ENCODE data around the gene RELB.

DNA sequence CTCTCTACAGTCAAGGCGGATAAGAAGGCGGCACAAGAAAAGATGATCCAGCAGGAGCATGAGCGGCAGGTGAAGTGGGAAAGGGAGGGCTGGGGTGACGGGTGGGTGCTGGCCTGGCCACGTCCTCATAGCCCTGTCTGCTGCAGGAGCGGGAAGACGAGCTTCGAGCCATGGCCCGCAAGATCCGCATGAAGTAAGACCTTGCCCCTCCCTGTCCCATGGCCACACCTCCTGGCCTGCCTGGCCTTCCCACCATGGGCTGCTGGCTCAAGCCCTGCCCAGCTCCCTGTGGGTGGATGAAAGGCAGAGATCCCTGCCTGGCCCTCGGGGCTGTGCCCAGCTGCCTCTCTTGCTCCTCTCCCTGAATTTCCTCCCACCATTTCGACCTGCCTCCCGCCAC, 67.8 kb downstream of the RELB start:
- TF ChIP-seq MXI1 (IDR thresholded peaks at IDR 0.05; ENCODE audit: borderline replicate concordance, low read depth, low read length) (no peak), POLR2A (IDR thresholded peaks at IDR 0.05; ENCODE audit: low read depth, low read length) (no peak), RFX5 (IDR thresholded peaks at IDR 0.05; ENCODE audit: low read depth, low read length) (no peak), CEBPB (IDR thresholded peaks at IDR 0.05; ENCODE audit: low read depth, low read length) (no peak), MAZ (IDR thresholded peaks at IDR 0.05; ENCODE audit: borderline replicate concordance, low read depth, low read length) (no peak), SMC3 (IDR thresholded peaks at IDR 0.05; ENCODE audit: low read depth, low read length) (no peak), NFE2L2 (IDR thresholded peaks at IDR 0.05; ENCODE audit: low read depth, low read length) (no peak), RAD21 (IDR thresholded peaks at IDR 0.05; ENCODE audit: low read length) (no peak), RCOR1 (IDR thresholded peaks at IDR 0.05; ENCODE audit: insufficient replicate concordance, low read length) (no peak), BHLHE40 (IDR thresholded peaks at IDR 0.05; ENCODE audit: low read depth, low read length) (no peak), FOS (IDR thresholded peaks at IDR 0.05; ENCODE audit: low read depth, low read length) (no peak)
- TF ChIP-seq, protein P1, sequence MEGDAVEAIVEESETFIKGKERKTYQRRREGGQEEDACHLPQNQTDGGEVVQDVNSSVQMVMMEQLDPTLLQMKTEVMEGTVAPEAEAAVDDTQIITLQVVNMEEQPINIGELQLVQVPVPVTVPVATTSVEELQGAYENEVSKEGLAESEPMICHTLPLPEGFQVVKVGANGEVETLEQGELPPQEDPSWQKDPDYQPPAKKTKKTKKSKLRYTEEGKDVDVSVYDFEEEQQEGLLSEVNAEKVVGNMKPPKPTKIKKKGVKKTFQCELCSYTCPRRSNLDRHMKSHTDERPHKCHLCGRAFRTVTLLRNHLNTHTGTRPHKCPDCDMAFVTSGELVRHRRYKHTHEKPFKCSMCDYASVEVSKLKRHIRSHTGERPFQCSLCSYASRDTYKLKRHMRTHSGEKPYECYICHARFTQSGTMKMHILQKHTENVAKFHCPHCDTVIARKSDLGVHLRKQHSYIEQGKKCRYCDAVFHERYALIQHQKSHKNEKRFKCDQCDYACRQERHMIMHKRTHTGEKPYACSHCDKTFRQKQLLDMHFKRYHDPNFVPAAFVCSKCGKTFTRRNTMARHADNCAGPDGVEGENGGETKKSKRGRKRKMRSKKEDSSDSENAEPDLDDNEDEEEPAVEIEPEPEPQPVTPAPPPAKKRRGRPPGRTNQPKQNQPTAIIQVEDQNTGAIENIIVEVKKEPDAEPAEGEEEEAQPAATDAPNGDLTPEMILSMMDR (conservative IDR thresholded peaks at IDR 0.05; ENCODE audit: low read depth, low read length) = no peak
- TF ChIP-seq, protein P2, sequence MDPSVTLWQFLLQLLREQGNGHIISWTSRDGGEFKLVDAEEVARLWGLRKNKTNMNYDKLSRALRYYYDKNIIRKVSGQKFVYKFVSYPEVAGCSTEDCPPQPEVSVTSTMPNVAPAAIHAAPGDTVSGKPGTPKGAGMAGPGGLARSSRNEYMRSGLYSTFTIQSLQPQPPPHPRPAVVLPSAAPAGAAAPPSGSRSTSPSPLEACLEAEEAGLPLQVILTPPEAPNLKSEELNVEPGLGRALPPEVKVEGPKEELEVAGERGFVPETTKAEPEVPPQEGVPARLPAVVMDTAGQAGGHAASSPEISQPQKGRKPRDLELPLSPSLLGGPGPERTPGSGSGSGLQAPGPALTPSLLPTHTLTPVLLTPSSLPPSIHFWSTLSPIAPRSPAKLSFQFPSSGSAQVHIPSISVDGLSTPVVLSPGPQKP (IDR thresholded peaks at IDR 0.05; ENCODE audit: borderline replicate concordance, low read depth, low read length) = no peak
- TF ChIP-seq, protein P3, sequence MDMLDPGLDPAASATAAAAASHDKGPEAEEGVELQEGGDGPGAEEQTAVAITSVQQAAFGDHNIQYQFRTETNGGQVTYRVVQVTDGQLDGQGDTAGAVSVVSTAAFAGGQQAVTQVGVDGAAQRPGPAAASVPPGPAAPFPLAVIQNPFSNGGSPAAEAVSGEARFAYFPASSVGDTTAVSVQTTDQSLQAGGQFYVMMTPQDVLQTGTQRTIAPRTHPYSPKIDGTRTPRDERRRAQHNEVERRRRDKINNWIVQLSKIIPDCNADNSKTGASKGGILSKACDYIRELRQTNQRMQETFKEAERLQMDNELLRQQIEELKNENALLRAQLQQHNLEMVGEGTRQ (IDR thresholded peaks at IDR 0.05; ENCODE audit: low read depth, low read length) = no peak

Measured in IMR-90 (cell line).